RCC 7860 (cell line): ENCODE measurements around the gene RHBDL1.

Experiments used
- DNase-seq: peaks from one replicate; pipeline ENCODE4 v3.0.0-alpha.2; 2015; ENCODE audit warnings: low spot score
- FAIRE-seq: peaks from 2 replicates; lab custom pipeline; 2012; peaks lifted over from hg19 to GRCh38; lab: Jason Lieb, UNC

Gene RHBDL1

GRCh38 chr16:716768-717325, 41.4 kb downstream of the RHBDL1 start:
- no peak for FAIRE-seq

GRCh38 chr16:717450-718245, 42.2 kb downstream of the RHBDL1 start:
- FAIRE-seq (no peak), DNase-seq (no peak)

More at GRCh38 chr16:716768-717325, 41.4 kb downstream of the RHBDL1 start:
- no peak for DNase-seq

- DNase-seq: no peak
- no peak for FAIRE-seq
Measured at GRCh38 chr16:718389-718788, 42.9 kb downstream of the RHBDL1 start.

GRCh38 chr16:718922-719321, 43.5 kb downstream of the RHBDL1 start:
- DNase-seq (no peak), FAIRE-seq (no peak)

GRCh38 chr16:719815-720446, 44.5 kb downstream of the RHBDL1 start:
- DNase-seq: peak; percentile 41
- no peak for FAIRE-seq

- DNase-seq: peak; percentile 76
- peak; percentile 50 for FAIRE-seq
Measured at GRCh38 chr16:720447-720989, 45.0 kb downstream of the RHBDL1 start.

- FAIRE-seq: no peak
- peak; percentile 57 for DNase-seq
Measured at GRCh38 chr16:720990-721764, 45.7 kb downstream of the RHBDL1 start, which contains the start of gene ANTKMT. Gene ANTKMT (plus strand): TSS chr16:721146. CDS start chr16:721275, 129 bp downstream.

- FAIRE-seq: no peak
- no peak for DNase-seq
Measured at GRCh38 chr16:721765-722540, 46.5 kb downstream of the RHBDL1 start.

GRCh38 chr16:722835-723633, 47.6 kb downstream of the RHBDL1 start:
- FAIRE-seq (no peak), DNase-seq (no peak)

GRCh38 chr16:723695-724094, 48.2 kb downstream of the RHBDL1 start:
- FAIRE-seq (no peak), DNase-seq (no peak)

- FAIRE-seq (no peak), DNase-seq (no peak)
Measured at GRCh38 chr16:724188-725040, 48.9 kb downstream of the RHBDL1 start.

GRCh38 chr16:725041-725376, 49.5 kb downstream of the RHBDL1 start:
- FAIRE-seq (no peak), DNase-seq (no peak)

- FAIRE-seq (no peak), DNase-seq (no peak)
Measured at GRCh38 chr16:725463-726187, 50.2 kb downstream of the RHBDL1 start.

GRCh38 chr16:726188-726437, 50.6 kb downstream of the RHBDL1 start:
- DNase-seq (no peak), FAIRE-seq (no peak)

GRCh38 chr16:726438-727290, 51.2 kb downstream of the RHBDL1 start, which contains the start of the genes CCDC78 and HAGHL:
Gene CCDC78 (minus strand): TSS chr16:726443. CDS start chr16:726367, 76 bp downstream.
Gene HAGHL (plus strand): TSS chr16:727106. CDS start chr16:727510, 404 bp downstream.
- peak; percentile 40 for DNase-seq
- FAIRE-seq: no peak

GRCh38 chr16:727291-727977, 52.0 kb downstream of the RHBDL1 start:
- FAIRE-seq (no peak), DNase-seq (no peak)
